SH-SY5Y (cell line): ENCODE results near the gene GPC5.

Source experiments
- GATA2 ChIP-seq: IDR thresholded peaks from 2 replicates; pipeline ENCODE4 v1.6.1; 2011; ENCODE audit warnings: mild to moderate bottlenecking, low read depth, low read length
- GATA3 ChIP-seq: IDR thresholded peaks from 2 replicates; pipeline ENCODE4 v1.6.1; 2011; ENCODE audit warnings: low read depth, mild to moderate bottlenecking, low read length, moderate library complexity

Gene GPC5

DNA sequence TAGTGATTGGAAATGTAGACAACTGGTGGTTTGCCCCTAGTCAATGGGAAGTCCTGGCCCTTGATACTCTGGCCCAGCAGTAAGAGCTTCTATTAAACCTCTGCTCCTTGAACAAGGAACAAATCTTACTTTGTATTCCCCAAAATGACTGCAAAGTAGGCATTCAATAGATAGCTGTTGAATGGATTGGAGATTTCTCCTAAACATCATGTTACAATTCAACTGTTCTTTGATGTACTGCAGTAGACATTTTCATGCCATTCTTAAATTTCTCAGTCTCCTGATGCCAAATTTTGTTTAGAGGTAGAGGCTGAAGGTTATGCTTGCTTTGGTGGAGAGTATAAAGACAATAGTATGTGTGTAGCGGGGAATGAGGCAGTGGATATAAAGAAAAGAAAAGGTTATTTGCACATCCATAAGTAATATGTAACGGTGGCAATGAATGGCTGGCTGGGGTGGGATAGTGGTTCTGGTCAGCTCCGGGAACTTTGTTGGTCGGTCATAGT lies 38.1 kb upstream of the GPC5 start:
- no peak for TF ChIP-seq GATA3
- no peak for TF ChIP-seq GATA2

DNA sequence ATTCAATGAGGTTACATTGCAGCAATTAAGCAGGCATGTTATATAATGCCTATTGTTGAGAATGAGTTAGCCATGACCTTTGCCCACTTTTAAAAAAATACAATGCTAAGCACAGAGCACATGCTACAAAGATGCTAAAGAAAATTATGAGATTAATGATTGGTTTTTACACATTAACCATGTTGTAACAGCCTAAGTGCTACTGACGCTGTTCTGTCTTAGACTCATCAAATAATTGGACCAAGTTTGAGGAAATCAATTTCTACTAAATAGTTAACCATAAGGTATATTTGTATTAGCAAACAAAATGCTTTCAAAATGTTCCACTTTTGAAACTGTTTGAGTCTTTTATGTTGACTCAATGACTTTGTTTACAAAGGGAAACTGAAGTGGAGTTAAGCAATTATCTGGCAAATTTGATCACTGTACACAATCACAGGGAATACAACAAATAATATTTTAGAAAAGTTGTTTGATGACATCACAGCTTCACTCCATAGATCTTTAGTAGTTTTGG lies 36.6 kb upstream of the GPC5 start:
- no peak for TF ChIP-seq GATA2
- TF ChIP-seq GATA3, result no peak

DNA sequence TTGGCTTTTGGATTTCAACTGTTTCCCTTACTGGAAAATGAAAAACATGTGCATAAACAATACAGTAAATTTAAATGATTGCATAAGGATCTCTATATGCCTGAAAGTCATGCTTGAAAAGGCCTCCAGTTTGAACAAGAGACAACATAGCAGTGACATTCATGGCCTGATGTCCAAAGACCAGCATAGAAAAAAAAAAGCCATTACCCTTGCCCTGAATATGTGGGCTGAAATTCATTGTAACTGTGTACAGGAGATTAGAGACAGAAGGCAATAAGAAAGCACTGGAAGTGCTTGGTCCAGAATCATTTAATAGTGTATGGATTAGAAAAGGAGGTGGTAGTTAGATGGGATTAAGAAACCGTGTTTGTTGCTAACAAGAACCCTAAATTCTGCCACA lies 35.5 kb upstream of the GPC5 start:
- TF ChIP-seq GATA3 (no peak), GATA2 (no peak)

DNA sequence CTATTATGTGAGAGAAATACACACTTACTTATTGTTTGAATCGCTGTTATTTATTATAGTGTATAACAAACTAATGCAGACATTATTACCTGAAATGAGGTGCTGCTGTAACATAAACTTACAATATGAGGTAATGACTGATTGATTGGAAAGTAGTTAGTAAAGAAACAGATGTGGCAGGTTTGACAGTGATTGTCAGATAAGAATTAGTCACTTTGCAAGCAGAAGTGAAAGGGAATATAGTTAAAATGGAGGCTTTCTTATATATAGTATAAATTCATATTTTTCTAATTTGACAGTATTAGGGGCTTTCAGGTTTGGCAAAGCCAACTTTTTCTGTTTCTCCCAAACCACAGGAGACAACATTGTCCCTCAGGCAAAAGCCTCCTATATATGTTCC lies 30.3 kb upstream of the GPC5 start:
- no peak for TF ChIP-seq GATA2
- no peak for TF ChIP-seq GATA3

DNA sequence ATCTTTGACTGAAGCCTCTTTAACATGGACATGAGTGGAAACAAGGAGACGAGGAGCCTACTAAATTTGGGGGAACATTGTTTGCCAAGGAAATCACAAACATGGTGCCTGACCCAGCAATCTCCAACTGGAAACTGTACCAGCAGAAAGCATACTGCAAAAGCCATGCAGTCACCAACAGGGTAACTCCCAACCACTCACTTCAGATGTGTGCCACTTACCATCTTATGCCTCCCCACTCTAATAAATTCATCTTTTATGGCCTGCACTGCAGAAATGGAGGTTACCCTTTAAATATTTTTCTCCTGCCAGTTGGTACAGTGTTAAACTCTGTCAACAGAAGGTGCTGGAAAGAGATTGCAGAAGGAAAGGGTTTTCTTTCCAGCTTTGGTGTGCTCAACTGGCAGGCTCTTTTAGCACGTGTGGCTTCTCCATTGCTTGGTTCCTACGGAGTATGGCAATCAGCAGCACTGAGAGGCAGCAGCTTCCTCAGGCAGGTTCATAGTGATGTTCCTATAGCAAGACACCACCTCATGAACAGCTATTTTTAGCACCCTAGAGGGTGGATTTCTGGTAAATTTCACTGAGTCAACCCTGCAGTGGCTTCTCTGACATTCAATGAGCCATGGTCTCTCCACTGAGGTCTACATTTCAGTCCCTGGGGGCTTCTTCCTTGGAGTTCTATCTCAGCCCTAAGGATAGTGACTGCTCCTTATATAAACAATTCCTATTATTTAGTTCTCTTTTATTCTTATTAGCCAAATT lies 29.6 kb upstream of the GPC5 start:
- TF ChIP-seq GATA2 (no peak), GATA3 (no peak)

DNA sequence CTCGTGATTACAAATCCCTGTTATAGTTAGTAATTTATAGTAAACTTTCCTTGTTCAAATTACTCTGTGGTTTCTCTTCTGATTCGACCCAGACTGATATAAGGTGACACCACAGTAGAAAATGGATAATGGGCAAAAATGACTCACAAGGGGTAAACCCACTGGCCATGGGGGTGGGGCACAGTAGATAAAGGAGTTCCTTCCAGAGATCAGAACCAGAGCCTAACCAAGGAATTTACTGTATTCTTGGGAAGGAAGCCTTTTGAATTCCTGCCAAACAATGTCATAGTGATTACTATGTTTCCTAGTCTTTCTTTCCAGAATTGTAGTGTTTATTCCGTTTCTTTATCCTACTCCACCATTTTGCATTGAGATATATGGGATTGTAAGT lies 29.0 kb upstream of the GPC5 start:
- TF ChIP-seq GATA2 (no peak), GATA3 (no peak)

DNA sequence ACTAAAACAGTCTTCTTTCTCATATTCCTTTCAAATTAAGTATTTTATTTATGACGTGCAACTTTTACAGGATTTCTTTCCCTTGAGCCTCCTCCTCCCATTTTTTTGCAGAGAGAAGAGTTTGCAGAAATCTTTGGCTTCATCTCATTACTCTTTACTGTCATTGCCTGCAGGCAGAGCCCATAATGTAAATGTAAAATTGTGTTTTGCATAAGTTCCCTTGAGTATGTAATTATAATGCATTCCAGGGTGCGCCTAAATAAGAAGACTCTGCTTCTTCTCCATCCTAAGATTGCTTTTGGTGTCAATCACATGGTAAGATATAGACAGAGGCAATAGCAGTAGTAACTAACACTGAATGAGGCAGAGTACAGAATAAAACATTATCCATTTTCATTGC lies 27.9 kb upstream of the GPC5 start:
- no peak for TF ChIP-seq GATA3
- TF ChIP-seq GATA2, result no peak

DNA sequence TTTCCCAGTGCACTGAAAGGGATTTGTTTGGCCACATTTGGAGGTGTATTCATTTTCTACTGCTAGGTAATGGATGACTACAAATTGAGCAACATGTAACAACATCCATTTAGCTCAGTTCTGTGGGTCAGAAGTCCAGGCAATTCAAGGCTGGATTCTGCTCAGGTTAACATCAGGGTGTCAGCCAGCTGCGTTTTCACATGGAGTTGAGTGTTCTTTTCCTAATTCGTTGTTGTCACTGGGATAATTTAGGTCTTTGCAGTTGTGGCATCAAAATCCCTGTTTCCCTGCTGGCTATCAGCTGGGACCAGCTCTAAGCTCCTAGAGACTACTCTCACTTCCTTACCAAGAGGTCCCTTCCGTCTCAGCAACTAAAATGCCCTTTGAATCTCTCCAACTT lies 25.5 kb upstream of the GPC5 start:
- TF ChIP-seq GATA2, result no peak

DNA sequence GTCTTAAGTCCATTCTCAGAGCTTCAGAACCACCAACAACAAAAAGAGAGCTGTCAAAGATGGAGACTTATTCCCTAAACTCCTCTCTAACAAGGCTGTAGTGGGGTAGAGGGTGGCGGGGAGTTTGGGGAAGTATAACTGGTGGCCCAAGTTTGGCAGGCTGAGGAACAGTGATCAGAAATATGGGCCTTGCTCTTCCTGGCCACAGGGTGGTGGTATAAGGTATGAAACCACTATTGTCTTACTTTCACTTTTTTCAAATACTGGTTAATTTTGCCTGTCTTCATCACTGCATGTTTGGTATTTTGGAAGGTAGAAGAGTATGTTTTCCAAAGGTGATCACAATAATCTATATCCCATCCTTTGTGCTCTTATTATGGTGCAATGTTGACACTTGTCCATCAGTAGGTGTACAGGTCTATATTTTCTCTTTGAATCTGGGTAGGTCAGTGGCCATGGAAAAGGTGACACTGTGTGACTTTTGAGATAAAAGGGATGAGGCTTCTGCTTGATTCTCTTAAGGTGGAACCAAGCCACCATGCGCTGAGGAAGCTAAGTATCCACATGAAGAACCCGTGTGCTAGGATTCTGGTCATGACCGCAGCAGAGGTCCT lies 23.2 kb upstream of the GPC5 start:
- TF ChIP-seq GATA2, result no peak
- no peak for TF ChIP-seq GATA3

DNA sequence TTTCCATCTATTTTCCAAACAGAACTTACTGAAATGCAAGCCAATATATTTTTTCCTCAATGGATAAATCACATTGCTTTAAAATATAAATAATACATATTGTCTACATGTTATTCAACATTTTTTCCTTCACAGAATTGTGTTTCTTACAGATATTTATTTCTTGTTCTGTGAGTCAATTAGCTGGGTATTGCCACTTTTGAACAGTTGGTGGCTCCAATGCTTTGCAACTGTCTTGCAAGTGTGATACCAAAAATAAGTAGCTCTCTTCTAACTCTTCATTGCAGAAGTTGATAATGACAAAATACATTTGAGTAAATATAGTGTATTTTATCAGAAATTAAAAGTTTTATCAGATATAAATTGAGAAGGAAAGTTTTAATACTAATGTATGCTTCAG lies 17.1 kb upstream of the GPC5 start:
- TF ChIP-seq GATA3 (no peak), GATA2 (no peak)

DNA sequence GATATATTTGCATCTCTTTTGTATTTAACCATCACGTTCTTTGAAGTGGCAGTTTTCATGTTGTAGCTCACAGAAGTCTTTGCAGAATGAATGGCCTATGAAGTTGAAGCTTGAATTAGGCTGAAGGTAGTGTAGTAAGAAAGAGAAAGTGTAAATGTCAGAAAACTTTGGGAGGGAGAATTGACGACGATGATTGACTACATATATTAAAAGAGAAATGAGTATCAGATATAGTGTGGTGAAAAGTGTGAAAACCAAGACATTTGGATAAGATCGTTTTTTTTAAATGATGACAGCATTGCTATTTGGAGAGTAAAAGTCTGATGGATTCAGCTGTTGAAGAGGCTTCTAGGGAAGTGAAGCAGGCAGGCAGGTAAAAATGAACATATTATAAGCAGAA lies 14.6 kb upstream of the GPC5 start:
- TF ChIP-seq GATA2 (no peak), GATA3 (no peak)

DNA sequence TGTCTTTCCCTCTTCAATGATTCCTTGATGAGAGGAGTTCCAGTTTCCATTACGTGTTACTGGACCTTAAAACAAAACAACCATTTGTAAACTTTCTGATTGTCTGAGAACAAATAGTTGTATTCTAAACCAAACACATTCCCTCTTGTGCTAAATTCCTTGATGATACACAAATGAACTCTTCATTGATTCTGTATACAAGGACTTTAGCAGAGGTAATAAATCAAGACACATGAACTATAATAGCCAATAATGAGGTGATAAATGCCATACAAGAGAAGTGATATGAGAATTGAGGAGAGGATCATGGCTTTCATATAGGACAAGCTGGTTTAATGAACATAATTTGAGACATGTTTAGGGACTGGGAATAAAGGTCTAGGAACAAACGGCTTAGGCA lies 13.5 kb upstream of the GPC5 start:
- no peak for TF ChIP-seq GATA2

DNA sequence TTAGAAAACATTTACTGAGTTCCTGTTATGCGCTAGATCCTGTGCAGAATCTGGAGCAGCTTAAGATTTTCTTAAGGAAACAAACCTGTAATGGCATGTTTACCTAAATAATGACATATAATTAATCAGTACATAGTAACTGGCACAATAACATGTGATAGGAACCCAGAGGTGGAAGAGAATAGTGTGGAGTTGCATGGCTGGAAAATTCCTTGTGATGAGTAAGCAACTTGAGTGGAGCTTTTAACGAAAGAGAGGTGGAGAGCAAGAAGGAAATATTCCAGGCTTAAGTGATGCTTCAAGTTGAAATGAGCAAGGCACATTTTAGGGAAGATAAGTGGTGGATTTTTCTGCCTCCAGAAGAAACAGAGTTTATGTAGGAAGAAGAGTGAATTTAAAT lies 9.2 kb upstream of the GPC5 start:
- TF ChIP-seq GATA3 (no peak), GATA2 (no peak)

DNA sequence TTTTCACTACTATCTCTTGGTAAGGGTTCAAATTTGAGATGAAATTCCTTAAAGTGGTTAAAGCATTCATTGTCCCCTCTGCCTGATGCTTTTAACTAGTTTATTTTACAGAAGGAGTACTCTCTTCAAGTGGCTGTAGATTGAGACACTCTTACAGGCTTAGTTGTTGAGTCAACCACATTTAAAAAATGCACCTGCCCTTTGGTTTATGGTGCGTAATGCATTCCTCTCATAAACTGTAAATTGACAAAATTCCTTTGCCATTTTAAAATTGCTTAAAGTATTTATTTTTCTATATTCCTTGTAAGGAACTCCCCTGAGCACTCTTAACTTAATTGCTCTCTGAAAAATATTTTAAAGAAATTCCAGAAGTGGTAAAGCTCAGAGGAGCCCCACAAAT lies 826 bp upstream of the GPC5 start:
- TF ChIP-seq GATA2 (no peak), GATA3 (no peak)

DNA sequence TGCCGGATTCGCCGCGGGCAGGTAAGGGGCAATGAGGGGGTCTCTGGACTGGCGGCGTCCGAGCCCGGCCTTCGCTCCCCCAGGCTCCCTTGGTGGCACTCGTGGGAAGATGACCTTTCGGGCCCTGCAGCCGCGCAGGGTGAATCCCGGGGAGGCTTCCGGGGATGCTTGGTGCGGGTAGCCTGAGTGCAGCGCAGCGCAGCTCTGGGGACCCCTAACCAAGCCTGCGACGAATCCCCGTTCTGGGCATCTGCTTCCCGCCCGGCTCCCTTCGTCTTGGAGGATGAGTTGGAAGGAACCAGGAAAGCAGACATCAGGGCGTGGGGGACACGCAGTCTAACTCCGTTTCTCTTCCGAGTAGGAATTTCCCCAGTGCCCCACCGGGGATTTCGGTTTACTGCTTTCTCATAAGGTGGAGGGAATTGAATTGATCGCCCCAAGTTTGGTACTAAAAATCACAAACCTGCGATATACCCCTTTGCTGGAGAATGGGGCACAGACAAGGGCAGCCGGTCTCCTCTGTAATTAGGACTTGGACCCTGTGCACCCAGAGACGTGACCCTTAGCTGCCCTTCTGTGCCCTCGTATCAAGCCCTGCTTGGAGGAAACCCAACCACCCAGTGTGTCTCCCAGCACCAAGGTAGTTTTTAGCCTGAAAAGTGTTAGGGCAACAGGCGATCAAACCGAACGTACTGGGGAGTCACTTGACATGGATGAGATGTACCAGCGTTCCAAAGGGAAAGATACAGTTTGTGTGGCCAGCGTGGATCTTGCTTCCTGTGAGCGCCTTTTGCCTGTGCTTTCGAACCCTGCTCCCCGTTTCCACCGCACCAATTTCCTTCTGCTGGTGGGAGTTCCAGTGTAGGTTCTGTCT lies 1.0 kb downstream of the GPC5 start:
- TF ChIP-seq GATA2 (no peak), GATA3 (no peak)

DNA sequence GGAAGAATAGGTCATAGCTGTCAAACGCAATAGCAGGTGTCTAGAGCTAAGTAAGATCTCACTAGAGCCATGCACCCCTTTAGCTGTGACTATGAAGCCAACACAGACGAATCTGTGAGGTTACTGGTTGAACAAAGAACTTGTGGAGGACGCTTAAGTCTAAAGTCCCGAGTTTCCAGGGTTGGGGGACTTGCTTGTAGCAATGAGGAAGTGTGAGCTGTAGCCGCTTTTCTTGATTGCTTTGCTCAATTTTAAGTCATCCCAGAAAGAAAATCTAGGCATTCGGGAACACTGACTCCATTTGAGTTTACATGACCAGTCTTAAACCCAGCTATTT lies 1.6 kb downstream of the GPC5 start:
- no peak for TF ChIP-seq GATA3
- TF ChIP-seq GATA2, result no peak
